OCI-LY1 (cell line): ENCODE data around the gene SLC6A3.

Source experiments
- H2AFZ ChIP-seq: fragments of 200-600 bp; sonication (generic), shearing (Covaris generic); 2 replicates; pipeline ENCODE4 v1.6.0; 2014; ENCODE audit warnings: antibody characterized with exemption, mild to moderate bottlenecking, low read length
- H3F3A ChIP-seq: fragments of 200-600 bp; sonication (generic), shearing (Covaris generic); 2 replicates; pipeline ENCODE4 v1.6.0; 2014; ENCODE audit warnings: mild to moderate bottlenecking, antibody characterized with exemption, low read length, moderate library complexity; ENCODE audit not compliant: insufficient read depth
- H3K27ac ChIP-seq: fragments of 200-600 bp; sonication (generic); 2 replicates; pipeline ENCODE4 v1.5.1; 2014; ENCODE audit warnings: low read length, mixed run types, mild to moderate bottlenecking, low read depth; ENCODE audit not compliant: poor library complexity, severe bottlenecking
- H3K27me3 ChIP-seq: fragments of 200-600 bp; sonication (generic); 2 replicates; pipeline ENCODE4 v1.6.0; 2014; ENCODE audit warnings: antibody characterized with exemption, mild to moderate bottlenecking, low read length, moderate library complexity; ENCODE audit not compliant: insufficient read depth
- H3K36me3 ChIP-seq: fragments of 200-600 bp; sonication (generic); 2 replicates; pipeline ENCODE4 v1.6.1; 2014; ENCODE audit warnings: mild to moderate bottlenecking, antibody characterized with exemption, low read length, moderate library complexity, mixed read lengths; ENCODE audit not compliant: insufficient read depth
- H3K4me1 ChIP-seq: fragments of 200-600 bp; sonication (generic); 2 replicates; pipeline ENCODE4 v1.5.1; 2014; ENCODE audit warnings: mild to moderate bottlenecking, low read length, moderate library complexity; ENCODE audit not compliant: insufficient read depth, severe bottlenecking
- H3K4me2 ChIP-seq: fragments of 200-600 bp; sonication (generic), shearing (Covaris generic); 2 replicates; pipeline ENCODE4 v1.6.1; 2014; ENCODE audit warnings: low read length
- H3K4me3 ChIP-seq: fragments of 200-600 bp; sonication (generic); 2 replicates; pipeline ENCODE4 v1.5.1; 2014; ENCODE audit warnings: low read length, low read depth, mild to moderate bottlenecking, mixed read lengths; ENCODE audit not compliant: poor library complexity, severe bottlenecking
- H3K79me2 ChIP-seq: fragments of 200-600 bp; shearing (Covaris generic); 2 replicates; pipeline ENCODE4 v1.6.1; 2016; ENCODE audit warnings: mixed run types, low read length, mixed read lengths; ENCODE audit not compliant: insufficient read depth
- H3K9ac ChIP-seq: fragments of 200-600 bp; sonication (generic), shearing (Covaris generic); 2 replicates; pipeline ENCODE4 v1.6.1; 2014; ENCODE audit warnings: mild to moderate bottlenecking, low read length, mixed read lengths
- H3K9me2 ChIP-seq: fragments of 200-600 bp; sonication (generic), shearing (Covaris generic); 2 replicates; pipeline ENCODE4 v1.6.1; 2014; ENCODE audit warnings: low read depth, mild to moderate bottlenecking, low read length, mixed read lengths
- H3K9me3 ChIP-seq: fragments of 200-600 bp; shearing (Covaris generic); 2 replicates; pipeline ENCODE4 v1.6.1; 2014; ENCODE audit warnings: low read length, mixed read lengths
- H4K20me1 ChIP-seq: fragments of 200-600 bp; sonication (generic), shearing (Covaris generic); 2 replicates; pipeline ENCODE4 v1.6.0; 2016; ENCODE audit warnings: mild to moderate bottlenecking, low read length; ENCODE audit not compliant: insufficient read depth
- CTCF ChIP-seq: fragments of 200-600 bp; sonication (generic), shearing (Covaris generic); IDR thresholded peaks from 2 replicates; pipeline ENCODE4 v1.5.1; 2017; ENCODE audit warnings: mild to moderate bottlenecking, antibody characterized with exemption, low read length, moderate library complexity, mixed read lengths
- EZH2 ChIP-seq: fragments of 200-600 bp; sonication (generic), shearing (Covaris generic); IDR thresholded peaks from 2 replicates; pipeline ENCODE4 v1.8.0; 2017; ENCODE audit warnings: borderline replicate concordance, mixed run types, mild to moderate bottlenecking, antibody characterized with exemption, low read length, moderate library complexity, mixed read lengths

The SLC6A3 gene

GRCh38 chr5:1343931-1344901 is 101.0 kb downstream of the SLC6A3 start:
- TF ChIP-seq CTCF = no peak
- TF ChIP-seq EZH2 = no peak
- Histone ChIP-seq H3K9ac (peak overlapping the region; percentile 71), H3K9me2 (no peaks in the 10 kb centered on the region), H3K4me1 (peaks cover 40% of the 10 kb centered on the region), H2AFZ (no peak overlapping the region), H3K4me2 (peak overlapping the region; percentile 78), H3F3A (no peaks in the 10 kb centered on the region), H3K9me3 (no peaks in the 10 kb centered on the region), H3K79me2 (peaks cover 9% of the 10 kb centered on the region), H4K20me1 (no peaks in the 10 kb centered on the region), H3K4me3 (peak overlapping the region; percentile 79), H3K27ac (peak overlapping the region; percentile 92), H3K36me3 (peaks cover 42% of the 10 kb centered on the region), H3K27me3 (no peaks in the 10 kb centered on the region)

DNA sequence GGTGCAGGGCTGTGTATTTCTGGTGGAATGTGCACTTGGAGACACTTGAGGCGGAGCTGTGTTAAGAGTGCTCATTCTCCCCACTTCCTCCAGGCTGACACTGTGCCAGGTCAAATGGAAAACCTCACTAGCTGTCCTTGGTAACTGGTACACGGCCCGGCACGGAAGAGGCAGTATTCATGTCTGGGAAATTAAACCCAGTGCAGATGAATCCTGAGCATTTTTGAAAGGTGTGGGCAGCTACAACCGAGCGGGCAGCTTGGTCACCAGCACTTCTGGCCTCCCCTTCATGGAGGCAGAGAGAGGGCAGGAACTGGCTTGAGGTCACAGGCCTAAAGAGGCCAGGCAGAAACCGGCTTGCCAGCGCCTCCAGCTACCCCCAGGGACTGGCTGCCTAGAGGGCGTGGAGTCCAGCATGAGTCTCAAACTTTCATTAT is 101.9 kb downstream of the SLC6A3 start:
- peak overlapping the region; percentile 78 for H3K4me2 ChIP-seq
- no peaks in the 10 kb centered on the region for H3K27me3 ChIP-seq
- H3K36me3 ChIP-seq = peaks cover 51% of the 10 kb centered on the region
- no peaks in the 10 kb centered on the region for H4K20me1 ChIP-seq
- H3K79me2 ChIP-seq = peaks cover 9% of the 10 kb centered on the region
- TF ChIP-seq CTCF (peak; percentile 15; the same call in 1 of the 2 replicates), EZH2 (no peak)
- peaks cover 40% of the 10 kb centered on the region for H3K4me1 ChIP-seq
- no peaks in the 10 kb centered on the region for H3F3A ChIP-seq
- H3K9me3 ChIP-seq = no peaks in the 10 kb centered on the region
- H3K9me2 ChIP-seq = no peaks in the 10 kb centered on the region
- peak overlapping the region; percentile 79 for H3K4me3 ChIP-seq
- H3K9ac ChIP-seq = peak overlapping the region; percentile 71
- no peak overlapping the region for H2AFZ ChIP-seq
- peak overlapping the region; percentile 92 for H3K27ac ChIP-seq
